Activated CD4-positive, alpha-beta T cell treated with anti-CD3 and anti-CD28 coated beads, Interleukin-2, Interleukin-6, amounts not matched to agents 100 ng/mL and 50 ng/mL, durations not matched to agents 16 hours and 8 hours (primary cell): ENCODE data around the gene XPO4.
"Not testable (repeated sequence)": the region's sequence is repeated elsewhere in the genome, so short reads cannot be mapped to it uniquely, and the experiment has no call there.

Source experiments
- DNase-seq: peaks from one replicate; pipeline ENCODE4 v3.0.0-alpha.2; 2020

The XPO4 gene

DNA sequence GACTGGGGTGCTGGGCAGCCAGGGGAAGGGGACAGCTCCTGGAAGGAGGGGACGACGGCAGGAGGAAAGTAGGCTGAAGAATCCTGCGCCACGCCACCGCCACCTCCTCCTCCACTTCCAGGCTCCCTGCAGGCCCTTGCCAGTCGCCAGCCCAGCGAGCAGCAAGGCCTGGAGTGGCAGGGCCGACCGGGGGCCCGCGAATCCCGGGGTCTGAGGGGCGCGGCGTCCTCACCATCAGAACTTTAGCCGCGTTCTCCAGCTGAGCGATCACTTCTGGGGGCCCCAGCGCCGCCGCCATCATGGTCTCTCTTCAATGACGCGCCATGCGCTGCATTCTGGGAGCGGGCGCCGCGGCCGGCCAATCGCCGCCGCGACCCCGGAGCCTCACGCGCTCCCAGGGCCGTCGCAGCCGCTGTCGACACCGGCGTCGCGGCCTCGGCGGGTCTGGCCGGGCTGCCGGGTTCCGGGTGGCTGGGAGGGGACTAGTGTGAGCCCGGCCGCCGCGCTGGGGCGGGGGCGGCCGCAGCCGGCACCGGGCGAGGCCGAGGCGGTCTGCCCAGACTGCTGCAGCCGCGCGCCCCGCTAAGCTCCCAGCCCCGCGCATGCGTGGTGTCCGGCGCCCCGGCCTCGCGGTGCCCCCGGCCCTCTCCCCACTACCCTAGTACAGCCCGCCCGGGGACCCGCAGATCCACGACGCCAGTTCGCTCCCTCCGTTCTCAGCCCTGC is at the start of gene XPO4:
Gene XPO4 (minus strand): TSS at position 309 of the 726 bp plus-strand sequence. CDS start 8 bp downstream, at position 301.
- DNase-seq: peak; percentile 88

DNA sequence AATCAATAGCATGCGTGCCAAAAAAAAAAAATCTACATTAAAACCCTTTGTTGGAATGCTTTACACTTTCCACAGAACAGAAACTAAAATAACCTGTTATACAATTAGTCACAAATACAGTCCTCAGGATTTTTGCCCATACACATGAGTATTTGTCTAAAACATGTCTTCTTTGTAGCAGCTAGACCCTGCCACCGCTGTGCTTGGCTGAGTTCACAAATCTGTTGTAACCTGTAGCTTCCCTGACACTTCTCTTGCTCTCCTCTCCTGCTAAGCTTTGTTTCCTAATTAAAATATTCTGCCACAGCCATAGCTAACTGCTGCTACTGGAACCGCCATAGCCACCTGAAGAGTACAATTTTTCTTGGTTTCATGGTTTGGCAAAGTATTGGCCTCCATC is 45.5 kb upstream of the XPO4 start:
- not testable (repeated sequence) for DNase-seq

DNA sequence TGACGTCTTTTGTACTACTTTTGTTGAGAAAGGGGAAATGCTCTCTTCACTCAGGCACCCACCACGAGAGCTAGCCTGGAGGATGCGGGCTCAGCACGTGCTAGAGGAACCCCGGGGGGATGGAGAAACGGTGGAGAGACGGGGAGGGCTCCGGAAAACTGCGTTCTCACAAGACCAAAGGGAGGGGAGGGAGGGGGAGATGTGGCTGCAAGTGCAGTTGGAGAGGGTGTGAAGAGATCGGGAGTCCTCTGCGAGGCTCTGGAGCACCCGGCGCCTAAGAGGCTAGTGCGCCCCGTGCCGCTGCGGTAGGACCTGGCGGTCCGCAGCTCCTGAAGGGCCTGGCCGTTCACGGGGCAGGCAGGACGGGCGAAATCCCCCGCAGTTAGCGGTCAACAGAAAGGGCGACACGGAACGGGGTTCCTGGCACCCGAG is 43.4 kb upstream of the XPO4 start:
- no peak for DNase-seq

GRCh38 chr13:20942938-20943559 is 40.5 kb upstream of the XPO4 start:
- no peak for DNase-seq

- not testable (repeated sequence) for DNase-seq
Measured at GRCh38 chr13:20940511-20940910, 38.0 kb upstream of the XPO4 start.

DNA sequence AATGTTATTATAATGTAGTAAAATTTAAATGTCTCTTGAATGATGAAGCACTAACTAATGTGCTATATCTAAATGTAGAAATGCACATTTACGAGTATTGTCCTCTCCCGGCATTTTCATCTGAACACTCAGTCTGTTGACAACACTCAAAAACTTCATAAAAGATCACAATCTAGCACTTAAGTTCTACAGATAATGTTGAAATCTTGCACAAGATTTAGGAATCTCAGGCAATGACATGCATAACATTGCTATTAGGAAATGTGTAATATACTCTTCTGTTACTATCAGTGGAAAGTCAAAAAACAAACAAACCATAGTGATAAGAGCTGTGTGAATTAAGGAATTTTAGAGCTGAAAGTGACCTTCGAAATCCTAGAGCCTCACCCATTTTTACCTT is 37.5 kb upstream of the XPO4 start:
- no peak for DNase-seq

DNA sequence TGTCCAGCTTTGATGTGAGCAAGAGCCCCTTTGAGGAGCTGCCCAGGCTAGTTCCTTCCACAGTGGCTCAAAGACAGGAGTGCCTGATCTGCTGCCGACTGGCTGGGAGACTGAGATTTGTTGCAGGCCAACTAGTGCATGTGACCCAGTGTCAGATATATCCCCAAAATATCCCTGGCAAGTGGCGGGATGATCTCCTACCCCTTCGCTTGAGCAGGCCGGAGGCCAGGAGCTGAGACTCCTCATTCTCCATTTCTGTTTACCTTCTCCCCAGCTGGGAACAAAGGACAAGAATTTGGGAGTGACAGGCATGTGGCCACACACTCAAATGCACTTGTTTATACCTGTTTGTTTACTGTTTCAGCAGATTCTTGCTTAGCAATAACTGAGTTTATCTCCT is 37.1 kb upstream of the XPO4 start:
- DNase-seq: no peak

GRCh38 chr13:20938302-20938701 is 35.8 kb upstream of the XPO4 start:
- no peak for DNase-seq

GRCh38 chr13:20927596-20928257 is 25.2 kb upstream of the XPO4 start:
- no peak for DNase-seq

- not testable (repeated sequence) for DNase-seq
Measured at GRCh38 chr13:20925395-20925790, 22.8 kb upstream of the XPO4 start.

GRCh38 chr13:20924758-20925394 is 22.3 kb upstream of the XPO4 start:
- DNase-seq: peak; percentile 70

GRCh38 chr13:20923272-20923671 is 20.7 kb upstream of the XPO4 start:
- DNase-seq: no peak

GRCh38 chr13:20921572-20921971 is 19.0 kb upstream of the XPO4 start:
- DNase-seq: no peak

GRCh38 chr13:20915676-20916075 is 13.1 kb upstream of the XPO4 start:
- not testable (repeated sequence) for DNase-seq

DNA sequence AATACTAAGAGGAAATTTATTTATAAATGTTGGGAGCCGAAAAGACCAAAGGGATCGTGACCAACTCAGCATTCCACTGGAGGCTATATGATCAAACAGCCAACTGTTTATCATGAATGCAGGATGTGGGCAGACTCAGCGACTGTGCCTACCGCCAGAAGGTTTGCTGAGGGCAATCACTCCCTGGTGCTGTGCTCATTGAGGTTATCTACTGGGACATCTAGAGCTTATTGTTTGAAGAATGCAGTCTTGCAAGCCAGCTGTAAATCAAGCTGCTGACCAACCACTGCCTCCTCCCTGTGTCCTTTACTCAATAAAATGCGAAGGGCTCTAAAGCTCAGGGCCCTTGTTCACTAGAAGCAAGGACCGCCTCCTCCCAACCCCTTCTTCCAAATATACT is 8.5 kb upstream of the XPO4 start:
- no peak for DNase-seq

- DNase-seq: no peak
Measured at GRCh38 chr13:20908714-20909497, 6.4 kb upstream of the XPO4 start.

DNA sequence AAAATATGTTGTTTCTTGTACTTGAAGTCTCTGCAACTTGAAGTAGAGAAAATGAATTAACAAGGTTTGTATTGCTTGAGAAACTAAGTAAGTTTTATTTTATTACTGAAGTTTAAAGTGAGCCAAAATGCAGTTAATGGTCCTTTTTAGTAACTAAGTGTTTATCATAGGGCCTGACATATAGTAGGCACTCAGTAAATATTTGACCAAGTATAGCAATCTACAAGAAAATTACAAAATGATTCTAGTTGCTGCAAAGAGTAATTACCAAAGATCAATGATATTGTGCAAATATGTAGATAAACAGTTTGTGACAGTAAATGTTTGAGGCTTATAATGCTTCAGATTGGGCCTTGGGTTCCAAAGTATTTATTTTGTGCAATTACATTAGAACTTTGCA is 2.4 kb upstream of the XPO4 start:
- DNase-seq: no peak

- DNase-seq: no peak
Measured at GRCh38 chr13:20903164-20903475, 574 bp upstream of the XPO4 start.

DNA sequence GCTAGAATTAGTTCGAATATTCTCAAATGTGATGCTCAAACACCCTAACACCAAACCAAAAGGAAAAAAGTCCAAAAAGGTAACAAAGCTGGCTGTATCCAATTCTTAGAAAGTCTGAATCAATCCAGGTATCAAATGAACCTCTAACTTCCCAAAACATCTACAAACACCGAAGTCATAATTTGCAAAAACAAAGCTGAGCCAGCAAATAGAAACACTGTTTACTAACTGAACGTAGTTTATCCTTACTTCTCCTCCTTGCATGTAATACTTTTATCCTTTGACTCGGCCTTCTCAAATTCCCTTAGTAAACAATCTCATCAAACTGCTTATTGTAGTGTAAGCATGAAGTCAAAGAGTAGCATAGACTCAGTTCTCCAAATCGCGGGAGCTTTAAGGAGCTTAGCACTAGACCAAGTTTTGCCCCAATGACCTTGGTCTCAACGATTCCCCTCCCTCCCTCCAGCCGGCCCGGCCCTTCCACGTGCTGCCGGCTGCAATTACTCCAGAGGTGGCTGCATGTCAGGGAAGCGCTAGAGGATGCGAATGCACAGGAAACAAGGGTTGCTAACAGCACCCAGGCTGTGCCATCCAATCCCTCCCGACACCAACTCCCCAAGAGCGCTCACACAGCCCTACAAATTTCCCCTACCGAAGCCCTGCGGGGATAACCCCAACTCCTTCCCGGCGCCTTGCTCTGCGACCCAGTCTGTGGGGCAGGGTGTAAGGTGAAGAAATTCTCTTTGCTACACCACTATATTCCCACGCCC is 693 bp downstream of the XPO4 start:
- DNase-seq: peak; percentile 56

GRCh38 chr13:20894245-20894644 is 8.3 kb downstream of the XPO4 start:
- DNase-seq: no peak

- no peak for DNase-seq
Measured at GRCh38 chr13:20891768-20892167, 10.8 kb downstream of the XPO4 start.

DNA sequence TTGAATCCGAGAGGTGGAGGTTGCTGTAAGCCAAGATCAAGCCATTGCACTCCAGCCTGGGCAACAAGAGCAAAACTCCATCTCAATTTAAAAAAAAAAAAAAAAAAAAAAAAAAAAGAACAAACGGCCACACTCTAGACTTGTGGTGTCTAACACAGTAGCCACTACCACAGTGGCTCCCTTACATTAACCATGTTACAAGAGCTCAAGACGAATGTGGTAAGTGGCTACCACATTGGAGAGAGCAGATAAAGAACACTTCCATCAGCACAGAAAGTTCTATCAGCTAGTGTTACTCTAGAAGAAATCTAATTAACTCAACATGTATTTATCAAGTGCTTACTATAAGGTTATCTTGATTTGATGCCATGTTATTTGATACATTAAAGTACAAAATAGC is 11.5 kb downstream of the XPO4 start:
- no peak for DNase-seq
